ENCODE measurements around the gene TEP1.
A peak's percentile ranks its signal among the peaks of the same experiment; 100 is the strongest.
"Not testable (repeated sequence)": the region's sequence is repeated elsewhere in the genome, so short reads cannot be mapped to it uniquely, and the experiment has no call there.

The TEP1 gene

GRCh38 chr14:20454516-20455354, 41.4 kb upstream of the TEP1 start, which contains the start of the genes APEX1 and OSGEP:
TSS of gene APEX1 (plus strand) at chr14:20455226. CDS start at chr14:20455646, 420 bp downstream.
TSS of gene OSGEP (minus strand) at chr14:20454812. CDS start at chr14:20454683, 129 bp downstream.
- peak; percentile 85 for DNase-seq (ENCODE audit: insufficient read length, low spot score)
- TF ChIP-seq POLR2A (IDR thresholded peaks at IDR 0.05; ENCODE audit: low read depth, low read length) (peak; percentile 91), PAX5 (IDR thresholded peaks at IDR 0.05; ENCODE audit: insufficient read depth, low read length, severe bottlenecking) (no peak), SPI1 (IDR thresholded peaks at IDR 0.05; ENCODE audit: low read depth, low read length) (peak; percentile 19; the same call in 1 of the 2 replicates), POLR2AphosphoS5 (IDR thresholded peaks at IDR 0.05; ENCODE audit: low read depth, low read length) (peak; percentile 89), TAF1 (IDR thresholded peaks at IDR 0.05; ENCODE audit: low read depth, low read length) (peak; percentile 92), POU2F2 (IDR thresholded peaks at IDR 0.05; ENCODE audit: low read depth, low read length) (peak; percentile 60)
- peak; percentile 99 for FAIRE-seq

- not testable (repeated sequence) for DNase-seq (ENCODE audit: insufficient read length, low spot score); FAIRE-seq
Measured at GRCh38 chr14:20452831-20453230, 39.5 kb upstream of the TEP1 start.

GRCh38 chr14:20446889-20447288, 33.6 kb upstream of the TEP1 start:
- DNase-seq (ENCODE audit: insufficient read length, low spot score) = no peak
- no peak for TF ChIP-seq SPI1 (IDR thresholded peaks at IDR 0.05; ENCODE audit: low read depth, low read length)
- TF ChIP-seq PAX5 (IDR thresholded peaks at IDR 0.05; ENCODE audit: insufficient read depth, low read length, severe bottlenecking) = no peak
- no peak for TF ChIP-seq POLR2AphosphoS5 (IDR thresholded peaks at IDR 0.05; ENCODE audit: low read depth, low read length)
- TF ChIP-seq TAF1 (IDR thresholded peaks at IDR 0.05; ENCODE audit: low read depth, low read length) = no peak
- TF ChIP-seq POLR2A (IDR thresholded peaks at IDR 0.05; ENCODE audit: low read depth, low read length) = no peak
- no peak for FAIRE-seq

GRCh38 chr14:20443650-20444049, 30.3 kb upstream of the TEP1 start:
- not testable (repeated sequence) for DNase-seq (ENCODE audit: insufficient read length, low spot score); FAIRE-seq

- DNase-seq (ENCODE audit: insufficient read length, low spot score) = no peak
- no peak for FAIRE-seq
- no peak for TF ChIP-seq POU2F2 (IDR thresholded peaks at IDR 0.05; ENCODE audit: low read depth, low read length)
- no peak for TF ChIP-seq POLR2A (IDR thresholded peaks at IDR 0.05; ENCODE audit: low read depth, low read length)
- TF ChIP-seq TAF1 (IDR thresholded peaks at IDR 0.05; ENCODE audit: low read depth, low read length) = no peak
- no peak for TF ChIP-seq SPI1 (IDR thresholded peaks at IDR 0.05; ENCODE audit: low read depth, low read length)
- no peak for TF ChIP-seq POLR2AphosphoS5 (IDR thresholded peaks at IDR 0.05; ENCODE audit: low read depth, low read length)
- no peak for TF ChIP-seq PAX5 (IDR thresholded peaks at IDR 0.05; ENCODE audit: insufficient read depth, low read length, severe bottlenecking)
Measured at GRCh38 chr14:20441461-20441860, 28.2 kb upstream of the TEP1 start.

GRCh38 chr14:20440882-20441281, 27.6 kb upstream of the TEP1 start:
- FAIRE-seq (no peak), DNase-seq (ENCODE audit: insufficient read length, low spot score) (no peak)
- no peak for TF ChIP-seq POU2F2 (IDR thresholded peaks at IDR 0.05; ENCODE audit: low read depth, low read length)

GRCh38 chr14:20440465-20440864, 27.2 kb upstream of the TEP1 start:
- FAIRE-seq (no peak), DNase-seq (ENCODE audit: insufficient read length, low spot score) (no peak)
- TF ChIP-seq POU2F2 (IDR thresholded peaks at IDR 0.05; ENCODE audit: low read depth, low read length) (no peak), TAF1 (IDR thresholded peaks at IDR 0.05; ENCODE audit: low read depth, low read length) (no peak), POLR2A (IDR thresholded peaks at IDR 0.05; ENCODE audit: low read depth, low read length) (no peak), POLR2AphosphoS5 (IDR thresholded peaks at IDR 0.05; ENCODE audit: low read depth, low read length) (no peak), PAX5 (IDR thresholded peaks at IDR 0.05; ENCODE audit: insufficient read depth, low read length, severe bottlenecking) (no peak), SPI1 (IDR thresholded peaks at IDR 0.05; ENCODE audit: low read depth, low read length) (no peak)

GRCh38 chr14:20438664-20439063, 25.4 kb upstream of the TEP1 start:
- DNase-seq (ENCODE audit: insufficient read length, low spot score) = no peak
- TF ChIP-seq SPI1 (IDR thresholded peaks at IDR 0.05; ENCODE audit: low read depth, low read length) (peak; percentile 86), POU2F2 (IDR thresholded peaks at IDR 0.05; ENCODE audit: low read depth, low read length) (no peak)

GRCh38 chr14:20436363-20436755, 23.1 kb upstream of the TEP1 start:
- FAIRE-seq (no peak), DNase-seq (ENCODE audit: insufficient read length, low spot score) (no peak)
- TF ChIP-seq TAF1 (IDR thresholded peaks at IDR 0.05; ENCODE audit: low read depth, low read length) (no peak), POLR2AphosphoS5 (IDR thresholded peaks at IDR 0.05; ENCODE audit: low read depth, low read length) (no peak), POU2F2 (IDR thresholded peaks at IDR 0.05; ENCODE audit: low read depth, low read length) (no peak), SPI1 (IDR thresholded peaks at IDR 0.05; ENCODE audit: low read depth, low read length) (no peak), POLR2A (IDR thresholded peaks at IDR 0.05; ENCODE audit: low read depth, low read length) (no peak), PAX5 (IDR thresholded peaks at IDR 0.05; ENCODE audit: insufficient read depth, low read length, severe bottlenecking) (no peak)

More at GRCh38 chr14:20438664-20439063, 25.4 kb upstream of the TEP1 start:
- peak; percentile 56 for FAIRE-seq

- DNase-seq (ENCODE audit: insufficient read length, low spot score) (no peak), FAIRE-seq (no peak)
- no peak for TF ChIP-seq POLR2AphosphoS5 (IDR thresholded peaks at IDR 0.05; ENCODE audit: low read depth, low read length)
- no peak for TF ChIP-seq TAF1 (IDR thresholded peaks at IDR 0.05; ENCODE audit: low read depth, low read length)
- no peak for TF ChIP-seq SPI1 (IDR thresholded peaks at IDR 0.05; ENCODE audit: low read depth, low read length)
- no peak for TF ChIP-seq POU2F2 (IDR thresholded peaks at IDR 0.05; ENCODE audit: low read depth, low read length)
- TF ChIP-seq POLR2A (IDR thresholded peaks at IDR 0.05; ENCODE audit: low read depth, low read length) = no peak
Measured at GRCh38 chr14:20435582-20436362, 22.5 kb upstream of the TEP1 start, which contains the start of gene KLHL33. TSS of gene KLHL33 (minus strand) at chr14:20436166. CDS start at chr14:20435811, 355 bp downstream.
